HG03442 (cell line): ENCODE measurements around the gene CTRB1.
"Not testable (repeated sequence)": the region's sequence is repeated elsewhere in the genome, so short reads cannot be mapped to it uniquely, and the experiment has no call there.

ENCODE experiments used
- ATAC-seq: cut with Tn5 transposase; IDR thresholded peaks from one replicate; pipeline ENCODE4 v1.9.1; 2021; ENCODE audit warnings: mild to moderate bottlenecking, moderate library complexity; ENCODE audit not compliant: unreplicated experiment

The CTRB1 gene

DNA sequence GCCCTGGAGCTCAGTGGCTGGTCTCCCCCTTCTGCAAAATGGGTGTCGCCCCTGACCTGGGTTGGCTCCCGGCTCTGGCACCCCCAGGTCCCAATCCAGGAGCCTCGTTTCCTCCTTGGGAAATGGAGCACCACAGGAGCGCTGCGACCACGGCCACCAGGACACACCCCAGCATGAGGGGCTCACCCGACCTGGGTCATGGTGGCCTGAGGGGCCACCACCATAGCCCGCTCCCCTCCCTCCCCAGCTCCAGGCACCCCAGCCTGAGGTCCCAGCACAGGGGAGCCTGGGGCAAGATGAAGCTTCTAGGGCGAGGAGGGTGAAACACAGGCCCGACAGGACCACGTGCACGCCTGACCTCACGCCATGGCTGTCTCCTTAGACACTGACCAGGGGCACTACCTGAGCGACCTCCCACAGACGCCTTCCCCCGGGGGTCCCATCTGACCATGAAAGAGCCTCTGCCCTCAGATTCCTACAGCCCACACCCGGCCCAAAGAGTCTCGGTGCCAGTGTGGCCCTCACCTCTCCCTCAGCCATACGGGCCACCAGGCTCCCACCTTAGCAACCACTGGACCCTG is 20.8 kb downstream of the CTRB1 start:
- no peak for ATAC-seq

- ATAC-seq: not testable (repeated sequence)
Measured at GRCh38 chr16:75240633-75241032, 21.8 kb downstream of the CTRB1 start.

DNA sequence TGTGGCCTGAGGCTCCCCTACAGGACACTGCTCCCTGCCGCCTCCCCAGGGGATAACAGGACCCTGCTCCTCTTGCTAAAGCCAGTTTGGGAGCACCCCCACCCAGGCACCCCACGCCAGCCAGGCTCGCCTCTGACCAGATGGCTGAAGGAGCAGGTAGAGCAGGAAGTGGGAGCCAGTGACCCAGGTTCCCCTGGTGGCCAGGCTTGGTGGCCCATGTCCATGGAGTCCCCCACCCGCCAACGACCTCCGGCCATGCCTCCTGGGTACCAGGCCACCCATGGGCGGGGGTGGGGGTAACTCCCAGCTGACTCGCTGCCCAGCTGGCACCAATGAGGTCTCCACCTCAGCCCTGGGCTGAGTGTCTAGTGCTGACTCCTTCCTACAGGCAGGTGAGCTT is 22.6 kb downstream of the CTRB1 start:
- ATAC-seq: no peak

DNA sequence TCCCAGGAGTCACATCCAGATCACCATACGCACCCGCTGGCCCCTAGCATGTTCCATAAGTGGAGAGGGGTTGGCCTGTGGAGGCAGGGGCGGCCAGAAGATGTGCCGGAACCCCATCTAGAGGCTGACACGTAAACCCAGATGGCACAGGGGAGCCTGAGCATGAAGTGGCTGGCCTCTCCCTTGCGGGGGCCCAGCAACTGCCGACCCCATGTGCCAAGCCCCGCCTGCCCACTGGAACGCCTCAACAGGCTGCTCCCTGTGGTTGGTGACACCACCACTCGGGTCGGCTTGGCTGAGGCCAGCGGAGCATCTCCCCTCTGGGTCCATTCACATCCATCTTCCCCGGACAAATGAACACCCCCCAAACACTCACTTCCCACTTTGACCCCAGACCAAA is 23.2 kb downstream of the CTRB1 start:
- ATAC-seq: no peak

GRCh38 chr16:75242436-75243078 is 23.8 kb downstream of the CTRB1 start:
- ATAC-seq: not testable (repeated sequence)

DNA sequence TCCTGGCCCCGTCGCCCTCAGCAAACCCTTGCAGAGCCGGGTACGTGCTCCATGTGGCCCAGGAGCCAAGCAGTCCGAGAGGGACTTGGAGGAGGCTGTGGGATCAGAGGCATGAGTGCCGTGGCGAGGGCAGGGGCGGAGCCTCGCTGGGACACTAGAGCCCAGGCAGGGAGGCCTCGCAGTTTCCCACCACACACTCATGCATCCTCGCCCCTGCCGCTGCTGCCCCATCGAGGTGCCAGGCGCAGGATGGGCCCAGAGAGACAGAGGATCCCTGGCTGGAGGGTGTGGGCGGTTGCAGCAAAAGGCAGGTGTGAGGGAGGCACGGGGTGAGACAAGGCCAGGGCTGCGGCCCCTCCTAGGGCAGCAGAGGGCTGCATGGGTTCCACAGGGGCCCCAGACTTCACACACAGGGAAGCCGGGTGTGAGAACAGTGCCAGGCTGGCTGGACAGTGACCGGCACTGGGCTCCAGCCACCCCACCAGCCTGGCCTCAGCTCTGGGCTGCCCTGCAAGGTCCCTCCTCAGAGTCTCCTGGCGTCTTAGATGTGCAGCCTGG is 25.0 kb downstream of the CTRB1 start:
- ATAC-seq: no peak

DNA sequence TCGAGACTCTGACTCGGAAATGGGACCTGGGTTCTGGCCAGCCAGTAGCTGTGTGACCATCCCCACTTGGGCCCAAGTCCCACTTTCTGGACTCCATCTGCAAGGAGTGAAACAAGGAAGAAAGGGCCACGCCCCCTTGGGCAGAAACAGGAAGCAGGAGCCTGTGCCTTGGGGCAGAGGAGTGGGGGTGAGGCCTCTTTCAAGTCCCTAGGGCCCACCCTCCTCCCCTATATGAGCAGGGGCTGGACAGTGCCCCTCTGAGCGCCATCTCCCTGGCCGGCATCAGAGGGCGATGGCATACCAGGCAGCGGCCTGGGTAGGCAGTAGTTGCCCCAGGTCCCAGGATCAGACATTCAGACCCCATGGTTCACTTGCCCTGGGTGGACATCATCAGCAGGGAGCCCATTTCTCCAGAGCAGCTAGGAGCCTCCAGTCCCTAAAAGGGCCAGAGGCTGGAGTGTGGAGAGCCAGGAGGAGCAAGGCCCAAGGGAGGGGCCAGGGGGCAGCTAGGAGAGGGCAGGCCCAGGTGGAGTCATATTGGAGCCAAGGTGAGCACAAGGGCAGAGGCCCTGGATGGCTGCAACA is 25.5 kb downstream of the CTRB1 start:
- ATAC-seq: no peak

DNA sequence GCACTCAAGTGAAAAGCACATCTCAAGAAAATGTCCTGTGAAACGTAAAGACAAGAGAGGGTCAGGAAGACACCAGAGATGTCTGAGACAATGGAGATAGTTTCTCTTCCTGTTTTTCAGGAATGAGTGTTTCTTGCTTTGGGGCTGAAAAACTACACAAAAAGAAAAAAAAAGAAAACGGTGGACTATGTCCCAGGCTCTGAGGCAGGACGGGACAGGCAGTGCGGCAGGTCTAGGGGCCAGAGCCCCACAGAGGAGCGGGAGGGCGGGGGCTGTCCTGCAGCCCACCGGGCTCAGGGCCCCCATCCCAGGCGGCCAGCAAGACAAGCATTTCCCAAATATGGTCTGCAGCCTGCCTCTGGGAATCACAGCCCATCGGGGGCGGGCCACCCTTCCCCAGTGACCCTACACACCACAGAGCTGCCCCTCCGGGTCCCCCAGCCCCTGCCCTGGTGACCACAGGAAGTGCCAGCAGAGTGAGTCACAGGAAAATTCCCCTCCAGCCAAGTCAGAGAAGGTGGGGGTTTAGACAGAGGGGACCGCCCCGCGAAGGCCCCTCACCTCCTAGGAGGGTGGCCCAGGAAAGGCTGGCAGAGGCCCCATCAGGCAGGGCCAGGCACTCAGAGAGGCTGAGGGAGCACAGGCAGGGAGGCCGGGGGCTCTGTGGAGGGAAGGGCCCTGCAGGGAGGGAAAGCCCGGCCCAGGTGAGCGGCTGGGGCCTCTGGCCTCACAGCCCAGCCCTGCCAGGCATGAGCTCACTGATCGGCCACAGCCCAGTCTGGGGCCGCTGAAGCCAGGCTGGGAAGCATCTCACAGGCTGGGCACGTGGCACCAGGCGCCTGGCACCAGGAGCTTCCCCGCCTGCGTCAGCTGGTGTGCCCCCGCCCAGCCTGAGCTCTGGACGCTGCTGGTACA is 26.3 kb downstream of the CTRB1 start:
- ATAC-seq: peak; percentile 36

DNA sequence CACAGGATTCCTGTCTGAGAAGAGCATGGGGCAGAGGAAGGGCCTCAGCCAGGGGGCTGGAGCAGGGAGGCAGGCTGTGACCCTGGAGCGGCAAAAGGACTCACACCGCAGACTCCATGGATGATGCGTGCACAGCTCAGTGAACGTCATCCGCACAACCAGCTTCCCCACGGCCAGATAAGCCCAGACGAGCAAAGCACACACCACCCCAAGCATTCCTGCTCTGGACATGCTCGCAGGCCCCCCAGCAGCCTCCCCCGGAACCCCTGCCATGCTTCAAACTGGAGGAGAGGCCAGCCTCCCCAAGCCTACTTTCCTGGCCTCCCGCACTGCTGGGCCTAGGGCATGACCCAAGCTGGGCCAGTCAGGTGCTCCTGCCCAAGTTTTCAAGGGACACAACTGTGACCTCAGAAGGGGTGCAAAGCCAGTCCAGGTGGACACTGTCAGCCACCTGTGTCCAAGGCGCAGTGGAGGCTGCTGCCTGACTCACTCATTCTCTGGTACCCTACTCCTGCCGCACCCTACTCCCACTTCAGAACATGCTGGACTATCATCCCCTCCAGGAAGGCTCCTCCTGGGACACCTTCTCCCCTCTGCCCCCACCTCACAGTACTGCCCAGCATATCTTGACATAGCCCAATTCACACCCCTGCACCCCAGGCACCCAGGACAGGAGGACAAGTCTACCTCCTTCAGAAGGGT is 27.9 kb downstream of the CTRB1 start:
- ATAC-seq: no peak

- no peak for ATAC-seq
Measured at GRCh38 chr16:75247249-75247648, 28.5 kb downstream of the CTRB1 start.

DNA sequence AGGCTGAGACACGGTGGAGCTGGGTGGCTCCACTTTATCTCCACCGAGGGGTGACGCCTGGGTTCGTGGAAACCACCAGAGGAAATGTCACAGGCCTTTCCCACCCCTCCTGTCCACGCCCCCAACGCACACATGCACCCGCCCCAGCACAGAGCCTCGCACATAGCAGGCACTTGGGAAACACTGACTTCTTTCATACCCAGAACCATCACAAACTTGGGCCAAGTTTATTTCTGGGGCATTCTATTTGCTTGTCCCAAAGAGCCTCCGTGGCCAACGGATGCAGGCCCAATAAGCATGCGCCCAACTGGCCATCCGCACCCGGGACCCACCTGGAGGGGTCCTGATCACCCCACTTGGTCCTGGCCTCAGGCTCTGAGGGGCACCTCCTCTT is 29.4 kb downstream of the CTRB1 start:
- no peak for ATAC-seq

- ATAC-seq: no peak
Measured at GRCh38 chr16:75248536-75249380, 30.0 kb downstream of the CTRB1 start.

DNA sequence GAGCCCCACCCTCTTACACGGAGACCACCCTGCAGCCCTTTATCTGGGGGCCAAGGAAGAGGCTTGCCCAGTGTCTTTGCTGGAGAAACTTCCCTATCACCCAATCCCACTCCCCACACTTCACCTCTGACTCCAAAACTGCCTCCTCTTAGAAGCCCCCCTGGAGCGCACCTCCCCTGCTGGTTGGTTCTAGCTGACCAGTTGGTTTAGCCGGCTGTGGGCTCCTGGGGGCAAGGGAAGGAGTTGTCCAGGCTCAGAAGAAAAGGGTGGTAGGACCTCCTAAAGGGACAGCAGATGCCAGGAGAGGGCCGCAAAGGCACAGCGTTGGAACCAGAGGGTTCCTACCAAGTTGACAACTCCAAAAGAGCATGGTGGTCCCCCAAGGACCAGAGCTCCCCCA is 30.7 kb downstream of the CTRB1 start:
- no peak for ATAC-seq

DNA sequence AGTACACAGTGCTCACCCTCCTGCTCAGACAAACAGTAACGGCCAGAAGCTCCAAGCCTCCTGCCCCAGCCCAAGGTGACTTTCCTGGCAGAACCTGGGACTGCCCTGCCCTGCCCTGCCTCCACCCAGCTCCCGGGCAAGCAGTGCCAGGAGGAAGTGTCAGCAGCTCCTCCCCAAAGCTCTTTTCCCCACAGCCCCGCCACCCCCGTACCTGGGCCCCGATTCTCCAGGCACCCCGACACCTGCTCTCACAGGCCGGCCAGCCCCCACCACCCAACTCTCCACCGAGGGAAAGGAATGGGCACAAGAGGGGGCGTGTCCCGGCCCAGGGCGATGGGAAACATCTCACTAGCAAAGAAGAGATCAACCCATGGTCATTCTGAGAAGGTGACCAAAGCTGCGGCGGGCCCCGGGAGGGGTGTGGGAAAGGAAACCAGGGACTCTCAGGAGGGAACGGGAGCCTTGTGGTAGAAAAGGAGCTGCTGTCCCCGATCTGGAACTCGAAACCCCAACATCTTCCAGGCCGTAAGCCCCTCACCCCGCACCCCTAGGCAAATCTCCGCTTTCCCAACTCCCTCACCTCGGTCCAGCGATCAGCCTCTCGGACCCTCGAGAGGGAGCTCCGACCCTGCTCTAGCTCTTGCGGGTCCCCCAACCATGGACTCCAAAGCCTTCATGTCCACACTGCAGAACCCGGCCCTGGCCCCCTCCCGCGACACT is 31.5 kb downstream of the CTRB1 start:
- no peak for ATAC-seq

DNA sequence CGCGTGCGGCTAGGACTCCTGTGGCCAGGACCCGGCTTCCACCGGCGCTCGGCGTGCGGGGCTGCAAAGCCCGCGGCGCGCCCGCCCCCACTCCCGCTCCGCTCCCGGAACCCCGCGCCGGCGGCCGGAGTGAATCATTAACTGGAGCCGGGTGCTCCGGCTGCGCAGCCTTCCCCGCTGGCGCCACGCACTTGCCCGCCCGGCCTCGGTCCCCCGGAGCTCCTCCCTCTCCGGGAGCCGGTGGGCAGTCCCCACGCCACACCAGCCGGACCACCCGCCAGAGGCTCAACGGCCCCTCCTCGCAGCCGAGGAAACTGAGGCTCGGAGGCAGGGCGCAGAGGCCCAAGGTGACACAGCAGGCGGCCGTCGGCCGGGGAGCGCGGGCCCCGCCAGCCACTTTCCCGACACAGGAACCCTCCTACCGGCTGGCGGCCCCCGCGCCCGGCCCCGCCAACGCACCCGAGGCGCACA is 32.1 kb downstream of the CTRB1 start:
- ATAC-seq: peak; percentile 21

GRCh38 chr16:75251280-75252048 is 32.7 kb downstream of the CTRB1 start, which contains the start of gene BCAR1:
BCAR1 (minus strand) TSS chr16:75251624; CDS start chr16:75251482, 142 bp downstream.
- ATAC-seq: peak; percentile 68

- no peak for ATAC-seq
Measured at GRCh38 chr16:75252049-75252864, 33.5 kb downstream of the CTRB1 start.
